Neural progenitor cell (in vitro differentiated cells): ENCODE data around the gene KRT39.

Source experiments
- CTCF ChIP-seq: fragments of 200-600 bp; sonication (generic); IDR thresholded peaks from 2 replicates; pipeline ENCODE4 v1.5.1; 2017; ENCODE audit warnings: antibody characterized with exemption, mild to moderate bottlenecking
- EZH2phosphoT487 ChIP-seq: fragments of 200-600 bp; sonication (generic); IDR thresholded peaks from 2 replicates; pipeline ENCODE4 v1.6.1; 2017; ENCODE audit warnings: antibody characterized with exemption

GRCh38 chr17:40996829-40997228 is 30.1 kb upstream of the KRT39 start:
- TF ChIP-seq CTCF (no peak), EZH2phosphoT487 (no peak)
